GM19240 (cell line): ENCODE data around the gene ANKRD27.

Experiments used
- DNase-seq: peaks from one replicate; pipeline ENCODE4 v3.0.0; 2011; ENCODE audit warnings: low spot score; ENCODE audit not compliant: insufficient read length

The ANKRD27 gene

DNA sequence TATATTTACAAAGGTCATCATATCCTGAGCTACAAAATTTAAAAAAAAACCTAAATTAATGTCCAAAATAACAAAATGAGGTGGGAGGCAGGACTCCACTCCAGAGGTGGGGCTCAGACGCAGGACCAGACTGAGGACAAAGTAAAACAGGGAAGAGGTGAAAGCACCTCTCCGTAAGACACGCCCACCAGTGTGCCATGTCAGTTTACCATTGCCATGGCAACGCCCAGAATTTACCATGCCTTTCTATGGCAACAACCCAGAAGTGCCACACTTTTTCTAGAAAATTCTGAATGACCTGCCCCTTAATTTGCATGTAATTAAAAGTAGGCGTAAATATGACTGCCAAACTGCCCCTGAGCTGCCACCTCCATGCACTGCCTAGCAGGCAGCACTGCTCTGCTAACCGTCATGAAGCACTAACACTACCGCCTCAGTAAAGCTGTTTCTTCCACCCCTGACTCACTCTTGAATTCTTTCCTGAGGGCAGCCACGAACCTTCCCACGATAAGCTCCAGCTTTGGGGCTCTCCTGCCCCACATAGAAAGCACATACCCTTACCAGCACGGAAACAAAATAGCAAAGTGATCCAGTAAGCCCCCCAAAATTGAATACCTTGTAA lies 116.3 kb downstream of the ANKRD27 start:
- no peak for DNase-seq

DNA sequence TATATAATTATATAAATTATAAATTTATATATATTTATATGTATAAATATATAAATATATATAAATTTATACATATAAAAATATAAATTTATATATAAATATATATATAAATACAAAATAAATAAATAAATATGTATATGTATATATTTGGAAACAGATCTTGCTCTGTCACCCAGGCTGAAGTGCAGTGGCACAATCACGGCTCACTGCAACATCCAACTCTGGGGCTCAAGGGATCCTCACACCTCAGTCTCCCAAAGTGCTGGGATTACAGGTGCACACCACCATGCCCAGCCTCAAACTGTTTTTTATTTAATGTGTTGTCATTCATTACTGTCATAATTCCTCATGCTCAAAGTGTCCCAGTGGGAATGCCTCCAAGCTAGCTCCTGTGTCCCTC lies 119.2 kb downstream of the ANKRD27 start:
- DNase-seq, result no peak

DNA sequence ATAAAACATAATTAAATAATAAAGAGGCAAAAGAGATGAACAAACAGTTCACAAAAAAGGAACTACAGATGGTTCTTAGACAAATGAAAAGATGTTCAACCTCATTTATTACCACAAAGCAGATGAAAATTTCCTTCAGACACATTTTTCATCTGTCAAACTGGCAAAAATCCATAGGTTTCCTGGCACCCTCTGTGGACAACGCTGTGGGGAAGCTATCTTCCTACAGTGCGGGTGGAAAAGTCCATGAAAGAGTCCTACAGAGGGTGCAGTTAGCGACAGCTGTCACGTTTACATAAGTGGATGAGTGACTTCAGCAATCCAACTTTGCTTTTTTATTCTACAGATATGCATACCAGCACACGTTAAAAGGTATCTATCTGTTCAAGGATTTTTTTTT lies 124.3 kb downstream of the ANKRD27 start:
- DNase-seq, result no peak
